Upper lobe of left lung (tissue), 6 donors: ENCODE results near the gene PIP. TPM values are rescaled to one million over a fixed set of nuclear protein-coding genes. Genes with fewer than 3 reads are reported as not detected.
"Not testable (repeated sequence)": the region's sequence is repeated elsewhere in the genome, so short reads cannot be mapped to it uniquely, and the experiment has no call there.

Experiments used
- ATAC-seq, 2 donors: fragments of 200-7000 bp; cut with Tn5 transposase; one replicate each; pipeline ENCODE4 v1.9.1; 2022; ENCODE audit warnings: mild to moderate bottlenecking in 2 of 2, moderate library complexity in 2 of 2; ENCODE audit not compliant: low FRiP score in 2 of 2
- DNase-seq, 2 donors: peaks; one replicate each; pipeline ENCODE4 v3.0.0-alpha.2; 2019 to 2020
- H3K27ac ChIP-seq, 4 donors: fragments of 200-600 bp; sonication (generic); one replicate each; pipeline ENCODE4 v1.5.1; 2016 to 2019
- H3K27me3 ChIP-seq, 4 donors: fragments of 200-600 bp; sonication (generic); one replicate each; pipeline ENCODE4 v1.5.1; 2017 to 2019
- H3K36me3 ChIP-seq, 4 donors: fragments of 200-600 bp; sonication (generic); one replicate each; pipeline ENCODE4 v1.5.1; 2016 to 2019
- H3K4me1 ChIP-seq, 4 donors: fragments of 200-600 bp; sonication (generic); one replicate each; pipeline ENCODE4 v1.5.1; 2018 to 2019
- H3K4me3 ChIP-seq, 4 donors: fragments of 200-600 bp; sonication (generic); one replicate each; pipeline ENCODE4 v1.5.1; 2017 to 2019; ENCODE audit warnings: mild to moderate bottlenecking in 2 of 4, moderate library complexity in 1 of 4
- H3K9me3 ChIP-seq, 4 donors: fragments of 200-600 bp; sonication (generic); one replicate each; pipeline ENCODE4 v1.5.1; 2018 to 2019
- CTCF ChIP-seq, 6 experiments: fragments of 450-650 bp in 4 of 6; fragments of 200-600 bp in 2 of 6; sonication (generic) in 2 of 6; IDR thresholded peaks; one replicate each; pipeline ENCODE4 v1.5.1; 2016 to 2019; ENCODE audit warnings: antibody characterized with exemption in 6 of 6
- EP300 ChIP-seq, 4 donors: sonication (generic); formaldehyde crosslinking; IDR thresholded peaks; one replicate each; pipeline ENCODE4 v1.5.1; 2017; ENCODE audit warnings: antibody characterized with exemption in 4 of 4, control low read depth in 2 of 4
- POLR2A ChIP-seq, 4 donors: fragments of 450-650 bp; IDR thresholded peaks; one replicate each; pipeline ENCODE4 v1.5.1; 2016 to 2017; ENCODE audit warnings: antibody characterized with exemption in 4 of 4, mild to moderate bottlenecking in 2 of 4
- POLR2AphosphoS5 ChIP-seq, 2 donors: sonication (generic); formaldehyde crosslinking; IDR thresholded peaks; one replicate each; pipeline ENCODE4 v1.5.1; 2017; ENCODE audit warnings: antibody characterized with exemption in 2 of 2
- WGBS, 2 donors: methylation state at CpG; one replicate each; pipeline ENCODE4 v1.1.5; 2017 to 2018; 5-methylcytosine and 5-hydroxymethylcytosine counted together
- total RNA-seq, 6 donors: library from RNA; depleted of rRNA in 4 of 6; stranded (reverse); fragments of >200 nt in 4 of 6; gene quantifications; one replicate each; pipeline versions ENCODE4 v1.1.0 to v1.2.1, GENCODE V29; 2016 to 2021
- donor health status: DM: no; HTN: no; CAD: no; lungs with moderate emphysema.
- donor health status: DM: no; HTN: yes; CAD: no; lungs with severe emphysema.

The PIP gene
- total RNA-seq, 6 donors from 2014 or later, result 0.77 to 23.0 TPM; not detected in 4

GRCh38 chr7:143104759-143105158 lies 27.1 kb upstream of the PIP start:
- no peak for DNase-seq
- Histone ChIP-seq H3K27ac (no peak overlapping the region), H3K36me3 (no peaks in the 10 kb centered on the region), H3K4me3 (no peak overlapping the region), H3K27me3 (no peaks in the 10 kb centered on the region), H3K4me1 (no peaks in the 10 kb centered on the region), H3K9me3 (peaks cover 0 to 5% (median under 1%) of the 10 kb centered on the region in 4 donors)
- TF ChIP-seq EP300 (IDR thresholded peaks at IDR 0.05) (no peak), CTCF (IDR thresholded peaks at IDR 0.05) (no peak), POLR2A (IDR thresholded peaks at IDR 0.05) (no peak), POLR2AphosphoS5 (IDR thresholded peaks at IDR 0.05) (no peak)
- ATAC-seq, result no peak

GRCh38 chr7:143108019-143108418 lies 23.9 kb upstream of the PIP start:
- H3K36me3 ChIP-seq, H3K27me3 ChIP-seq, DNase-seq, H3K4me3 ChIP-seq, H3K9me3 ChIP-seq, H3K27ac ChIP-seq, ATAC-seq, H3K4me1 ChIP-seq: not testable (repeated sequence)
- 82 to 95% methylated on average over 3 of the region's 3 CpGs for WGBS, 2 donors

- 85 to 86% methylated on average over 3 of the region's 3 CpGs for WGBS, 2 donors
- DNase-seq (no peak), ATAC-seq (no peak)
- TF ChIP-seq POLR2A (IDR thresholded peaks at IDR 0.05) (no peak), CTCF (IDR thresholded peaks at IDR 0.05) (no peak), POLR2AphosphoS5 (IDR thresholded peaks at IDR 0.05) (no peak), EP300 (IDR thresholded peaks at IDR 0.05) (no peak)
- no peaks in the 10 kb centered on the region for H3K27me3 ChIP-seq
- no peaks in the 10 kb centered on the region for H3K36me3 ChIP-seq
- H3K4me1 ChIP-seq, result no peaks in the 10 kb centered on the region
- H3K9me3 ChIP-seq, result peaks cover 0 to 11% (median 1%) of the 10 kb centered on the region in 4 donors
- H3K4me3 ChIP-seq, result no peak overlapping the region
- no peak overlapping the region for H3K27ac ChIP-seq
These were observed 14.5 kb upstream of the PIP start for GRCh38 chr7:143117395-143117794.

DNA sequence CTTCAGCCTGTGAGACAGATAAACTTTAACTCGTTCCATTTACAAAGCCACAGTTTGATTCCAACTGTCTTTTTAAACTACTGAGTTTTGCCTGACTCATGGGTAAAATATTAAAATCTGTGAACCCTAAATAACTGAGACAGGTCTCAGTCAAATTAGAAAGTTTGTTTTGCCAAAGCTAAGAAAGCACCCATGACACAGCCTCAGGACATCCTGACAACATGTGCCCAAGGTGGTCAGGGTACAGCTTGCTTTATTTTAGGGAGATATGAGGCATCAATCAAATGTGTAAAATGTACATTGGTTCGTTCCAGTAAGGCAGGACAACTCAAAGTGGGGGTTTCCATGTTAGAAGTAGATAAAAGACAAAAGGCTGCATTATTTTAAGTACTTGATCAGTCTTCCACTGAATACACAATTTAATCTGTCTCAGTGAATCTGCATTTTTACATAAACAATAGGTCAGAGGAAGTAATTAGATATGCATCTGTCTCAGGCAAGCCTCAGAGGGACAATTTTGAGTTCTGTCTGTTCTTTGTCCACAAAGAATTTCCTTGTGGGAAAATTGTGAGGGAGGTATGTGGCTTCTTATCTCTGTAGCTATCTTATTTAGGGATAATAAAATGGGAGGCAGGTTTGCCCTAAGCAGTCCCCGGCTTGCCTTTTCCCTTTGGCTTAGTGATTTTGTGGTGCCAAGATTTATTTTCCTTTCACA lies 11.0 kb upstream of the PIP start:
- no peaks in the 10 kb centered on the region for H3K36me3 ChIP-seq
- WGBS, 2 donors, result 69 to 71% methylated on average over 3 of the region's 3 CpGs
- no peak for DNase-seq
- TF ChIP-seq EP300 (IDR thresholded peaks at IDR 0.05), result no peak
- TF ChIP-seq POLR2AphosphoS5 (IDR thresholded peaks at IDR 0.05), result no peak
- no peak for TF ChIP-seq POLR2A (IDR thresholded peaks at IDR 0.05)
- TF ChIP-seq CTCF (IDR thresholded peaks at IDR 0.05), result no peak
- H3K27ac ChIP-seq, result no peak overlapping the region
- H3K4me3 ChIP-seq, result no peak overlapping the region
- H3K27me3 ChIP-seq, result no peaks in the 10 kb centered on the region
- ATAC-seq, result no peak
- H3K4me1 ChIP-seq, result no peaks in the 10 kb centered on the region
- peaks cover 10 to 16% (median 13%) of the 10 kb centered on the region in 4 donors for H3K9me3 ChIP-seq

DNA sequence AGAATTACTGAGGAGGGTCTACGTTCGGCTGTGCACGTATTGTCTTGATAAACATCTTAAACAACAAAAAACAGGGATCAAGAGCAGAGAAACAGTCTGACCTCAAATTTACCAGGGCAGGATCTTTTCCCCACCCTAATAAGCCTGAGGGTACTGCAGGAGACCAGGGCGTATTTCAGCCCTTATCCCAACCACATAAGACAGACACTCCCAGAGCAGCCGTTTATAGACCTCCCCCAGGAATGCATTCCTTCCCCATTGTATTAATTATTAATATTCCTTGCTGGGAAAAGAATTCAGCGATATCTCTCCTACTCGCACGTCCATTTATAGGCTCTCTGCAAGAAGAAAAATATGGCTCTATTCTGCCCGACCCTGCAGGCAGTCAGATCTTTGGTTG lies 8.6 kb upstream of the PIP start:
- not testable (repeated sequence) for H3K4me3 ChIP-seq, H3K27ac ChIP-seq, H3K27me3 ChIP-seq, ATAC-seq, H3K36me3 ChIP-seq, DNase-seq, H3K4me1 ChIP-seq
- H3K9me3 ChIP-seq, result peaks cover 10 to 16% (median 13%) of the 10 kb centered on the region in 4 donors
- WGBS, 2 donors, result 91% methylated on average over 9 of the region's 9 CpGs

DNA sequence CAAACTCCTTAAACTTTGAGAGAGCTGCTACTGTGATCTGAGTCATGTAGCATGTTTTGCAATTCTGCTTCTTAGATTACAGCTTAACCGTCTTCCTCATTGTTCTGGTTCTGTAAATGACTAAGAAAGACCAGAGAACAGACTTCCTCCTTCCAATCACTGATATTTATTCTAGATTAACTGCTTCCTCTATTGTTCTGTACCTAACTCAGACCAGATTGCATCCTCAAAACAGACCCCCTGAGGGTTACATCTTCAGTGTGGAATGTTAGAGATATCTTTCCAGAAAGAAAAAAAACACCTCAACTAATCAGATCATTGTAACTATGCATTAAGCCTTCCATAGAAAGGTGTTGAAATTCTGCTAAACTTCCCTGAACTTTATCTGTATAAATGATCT lies 5.7 kb upstream of the PIP start:
- ATAC-seq (peak in 1 of 2 donors; percentile 71), DNase-seq (no peak)
- TF ChIP-seq POLR2A (IDR thresholded peaks at IDR 0.05), result no peak
- Histone ChIP-seq H3K9me3 (peaks cover 10 to 16% (median 13%) of the 10 kb centered on the region in 4 donors), H3K36me3 (no peaks in the 10 kb centered on the region), H3K27ac (no peak overlapping the region), H3K27me3 (no peaks in the 10 kb centered on the region), H3K4me3 (no peak overlapping the region), H3K4me1 (no peaks in the 10 kb centered on the region)
- 25 to 33% methylated on average over 1 of the region's 1 CpG for WGBS, 2 donors
